NCI-H748 treated with DMSO at 0.1 percent for 48 hours (cell line): ENCODE results near the gene PSD.

ENCODE experiments used
- DNase-seq: peaks from one replicate; lab custom pipeline; 2025; lab: John Stamatoyannopoulos, UW

PSD gene

DNA sequence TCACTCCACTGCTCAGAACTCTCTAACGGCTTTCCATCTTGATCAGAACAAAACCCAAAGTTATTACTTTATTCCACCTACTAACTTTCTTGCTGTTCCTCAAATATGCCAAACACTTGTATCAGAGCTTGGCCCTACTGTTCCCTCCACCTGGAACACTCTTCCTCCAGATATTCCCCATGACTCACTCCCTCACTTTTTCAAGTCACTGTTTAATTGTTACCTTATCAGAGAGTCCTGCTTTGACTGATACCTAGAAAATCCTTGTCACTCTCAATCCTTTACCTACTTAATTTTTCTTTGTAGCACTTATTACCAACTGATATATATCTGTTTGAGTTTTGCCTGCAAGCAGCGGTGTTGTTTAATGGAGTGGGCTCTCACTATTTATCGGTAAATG, 28.7 kb downstream of the PSD start:
- no peak for DNase-seq

DNA sequence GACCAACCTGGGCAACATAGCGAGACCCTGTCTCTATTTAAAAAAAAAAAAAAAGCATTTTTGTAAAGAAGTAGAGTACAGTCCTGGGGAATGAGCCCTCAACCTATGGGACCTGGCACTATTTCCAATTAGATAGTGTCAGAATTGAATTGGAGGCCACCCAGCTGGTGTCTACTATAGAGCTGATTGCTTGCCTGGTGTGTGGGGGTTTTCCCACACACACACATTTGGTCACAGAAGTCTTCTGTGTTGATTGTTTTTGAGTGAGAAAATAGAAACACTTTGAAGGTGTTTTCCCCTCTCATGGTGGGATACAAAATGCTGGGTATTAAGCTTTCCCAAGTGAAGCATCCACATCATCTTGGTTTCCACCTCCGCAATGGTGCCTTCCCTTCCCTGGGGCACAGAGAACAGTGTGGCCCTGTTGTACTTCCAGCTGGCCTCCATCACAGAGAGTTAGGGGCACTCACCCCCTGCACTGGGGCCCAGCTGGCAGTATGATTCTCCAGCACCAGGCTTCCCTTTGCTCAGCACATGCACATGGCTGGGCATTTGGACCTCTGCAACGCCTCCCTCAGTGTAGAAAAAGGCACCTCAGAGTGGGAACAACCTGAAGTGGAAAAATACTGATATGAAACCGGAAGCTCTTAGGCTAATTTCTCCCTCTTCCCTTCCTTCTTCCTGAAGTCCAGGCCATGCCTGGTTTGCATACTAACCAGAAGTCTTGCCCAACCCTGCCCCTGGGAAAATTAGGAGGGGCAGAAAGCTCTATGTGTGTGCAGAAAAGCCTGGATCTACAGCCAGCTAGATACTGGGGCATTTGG, 33.8 kb downstream of the PSD start:
- DNase-seq: no peak

DNA sequence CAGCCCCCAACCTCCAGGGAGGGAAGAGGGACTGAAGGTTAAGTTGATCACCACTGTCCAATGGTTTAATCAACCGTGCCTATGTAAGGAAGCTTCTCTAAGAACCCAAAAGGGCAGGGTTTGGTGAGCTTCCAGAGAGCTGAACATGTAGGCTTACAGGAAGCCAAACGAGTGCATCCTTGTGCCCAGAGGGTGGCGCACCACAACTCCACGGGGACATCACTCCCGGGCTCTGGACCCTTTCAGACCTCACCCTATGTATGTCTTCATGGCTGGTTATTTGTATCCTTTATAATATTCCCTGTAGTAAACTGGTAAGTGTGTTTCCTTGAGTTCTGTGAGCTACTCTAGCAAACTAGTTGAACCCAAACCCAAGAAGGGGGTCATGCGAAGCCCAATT, 34.5 kb downstream of the PSD start:
- no peak for DNase-seq

DNA sequence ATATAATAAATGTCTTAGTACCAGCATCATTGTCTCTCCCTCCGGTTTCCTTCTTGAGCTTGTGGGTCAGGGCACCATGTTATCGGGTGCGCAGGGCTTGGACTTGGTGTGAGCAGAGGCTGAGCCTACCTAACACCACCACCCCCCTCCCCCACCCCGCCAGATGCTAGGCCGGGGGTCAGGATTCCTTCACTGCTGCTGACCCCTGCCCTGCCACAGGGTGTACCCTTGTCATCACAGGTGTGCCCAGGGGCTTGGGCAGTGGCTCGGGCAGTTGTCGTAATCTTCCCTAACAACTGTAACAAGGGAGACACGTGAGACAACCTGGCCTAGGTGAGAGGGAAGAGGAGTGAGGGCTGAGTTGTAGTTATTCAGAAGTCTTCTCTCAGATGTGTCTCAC, 35.7 kb downstream of the PSD start:
- DNase-seq: no peak

DNA sequence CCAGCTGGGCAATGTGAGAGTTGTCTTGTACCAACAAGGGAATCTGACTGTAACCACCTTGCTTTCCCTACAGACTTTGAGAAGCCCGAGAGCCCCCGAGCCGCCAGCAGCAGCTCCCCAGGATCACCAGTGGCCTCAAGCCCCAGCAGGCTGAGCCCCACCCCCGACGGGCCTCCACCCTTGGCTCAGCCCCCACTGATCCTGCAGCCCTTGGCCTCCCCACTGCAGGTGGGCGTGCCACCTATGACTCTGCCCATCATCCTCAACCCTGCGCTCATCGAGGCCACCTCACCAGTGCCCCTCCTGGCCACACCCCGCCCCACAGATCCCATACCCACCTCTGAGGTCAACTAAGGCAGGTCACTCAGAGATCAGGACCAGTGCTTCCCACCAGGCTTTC, 36.6 kb downstream of the PSD start:
- DNase-seq: no peak

DNA sequence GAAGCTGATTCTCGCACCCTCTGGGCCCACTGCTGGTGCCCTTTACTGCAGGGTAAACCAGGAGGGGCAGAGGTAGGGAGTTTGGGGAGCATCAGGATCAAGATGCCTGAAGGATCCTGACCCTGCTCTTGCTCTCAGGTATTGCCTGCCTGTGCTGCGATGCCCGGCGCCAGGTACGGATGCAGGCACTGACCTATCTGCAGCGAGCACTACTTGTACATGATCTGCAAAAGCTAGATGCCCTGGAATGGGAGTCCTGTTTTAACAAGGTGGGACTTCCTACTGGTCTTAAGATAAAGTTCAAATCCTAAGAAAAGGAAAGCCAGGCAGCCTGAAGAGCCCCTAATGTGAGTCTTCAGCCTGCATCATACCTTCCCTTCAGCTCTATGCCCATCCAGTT, 39.2 kb downstream of the PSD start:
- no peak for DNase-seq

DNA sequence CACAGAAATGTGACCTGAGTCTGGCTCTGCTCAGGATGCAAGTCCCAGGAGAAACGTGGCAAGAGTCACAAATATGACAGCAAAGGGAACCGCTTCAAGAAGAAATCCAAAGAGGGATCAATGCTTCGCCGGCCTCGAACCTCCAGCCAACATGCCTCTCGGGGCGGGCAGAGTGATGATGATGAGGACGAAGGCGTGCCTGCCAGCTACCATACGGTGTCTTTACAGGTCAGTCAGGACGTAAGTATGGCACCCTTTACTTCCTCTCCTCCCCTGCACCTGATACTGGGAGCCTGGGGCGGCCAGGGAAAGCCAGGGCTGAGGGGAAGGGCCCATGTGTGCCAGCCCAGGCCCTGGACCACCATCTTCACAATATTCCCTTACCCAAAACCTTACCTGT, 41.7 kb downstream of the PSD start:
- no peak for DNase-seq

DNA sequence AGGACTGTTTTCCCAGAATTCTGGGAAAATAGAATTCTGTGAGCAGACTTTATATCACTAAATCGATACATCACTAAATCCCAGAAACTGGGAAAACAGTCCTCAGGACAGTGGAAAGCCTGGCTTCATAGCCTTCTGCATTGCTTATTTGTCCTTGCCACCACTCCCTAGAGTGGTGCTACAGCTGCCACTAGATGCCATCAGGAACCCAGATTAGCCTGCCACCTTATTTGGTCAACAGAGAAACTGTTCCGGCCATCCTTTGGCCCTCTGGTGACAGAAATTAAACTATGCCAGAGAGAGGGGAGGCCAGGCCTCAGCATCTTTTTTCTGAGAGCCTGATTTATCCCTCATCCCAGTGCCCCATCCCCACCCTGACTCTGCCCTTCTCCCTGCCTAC, 42.7 kb downstream of the PSD start:
- DNase-seq: no peak

DNA sequence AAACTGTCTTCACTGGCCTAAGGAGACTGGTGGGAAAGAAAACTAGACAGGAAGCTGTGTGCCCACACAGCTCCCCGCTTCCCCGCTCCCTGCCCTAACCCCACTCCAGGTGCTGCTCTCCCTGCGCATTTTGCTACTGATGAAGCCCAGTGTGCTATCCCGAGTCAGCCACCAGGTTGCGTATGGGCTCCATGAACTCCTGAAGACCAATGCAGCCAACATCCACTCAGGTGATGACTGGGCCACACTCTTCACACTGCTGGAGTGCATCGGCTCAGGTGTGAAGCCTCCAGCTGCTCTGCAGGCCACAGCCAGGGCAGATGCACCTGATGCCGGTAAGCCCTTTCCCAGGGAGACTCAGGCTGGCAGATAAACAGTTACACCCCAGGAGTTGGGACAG, 43.3 kb downstream of the PSD start:
- no peak for DNase-seq

DNA sequence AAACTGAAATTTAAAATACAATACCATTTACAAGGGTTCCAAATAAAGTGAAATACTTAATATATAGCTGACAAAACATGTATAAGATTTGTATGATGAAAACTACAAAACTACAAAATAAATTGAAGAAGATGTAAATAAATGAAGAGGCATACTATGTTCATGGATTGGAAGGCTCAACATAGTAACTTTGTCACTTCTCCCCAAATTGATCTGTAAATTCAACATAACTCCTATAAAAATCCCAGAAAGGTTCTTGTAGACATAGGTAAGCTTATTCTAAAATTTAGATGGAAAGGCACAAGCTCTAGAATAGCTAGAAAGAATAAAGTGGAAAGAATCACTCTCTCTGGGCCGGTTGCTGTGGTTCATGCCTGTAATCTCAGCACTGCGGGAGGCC, 47.3 kb downstream of the PSD start:
- no peak for DNase-seq

DNA sequence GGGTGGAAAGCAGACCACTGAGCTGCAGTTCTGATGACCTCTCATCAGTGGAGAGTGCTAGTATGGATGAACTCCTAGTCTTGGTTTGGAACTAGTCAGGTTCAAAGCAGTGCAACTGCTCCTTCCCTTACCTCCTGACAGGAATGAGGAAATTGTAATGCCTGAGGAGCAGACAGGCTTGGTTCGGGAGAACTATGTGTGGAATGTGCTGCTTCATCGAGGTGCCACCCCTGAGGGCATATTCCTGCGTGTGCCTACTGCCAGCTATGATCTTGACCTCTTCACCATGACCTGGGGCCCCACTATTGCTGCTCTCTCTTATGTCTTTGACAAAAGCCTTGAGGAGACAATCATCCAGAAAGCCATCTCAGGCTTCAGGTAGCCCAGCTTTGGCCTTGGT, 50.5 kb downstream of the PSD start:
- no peak for DNase-seq

DNA sequence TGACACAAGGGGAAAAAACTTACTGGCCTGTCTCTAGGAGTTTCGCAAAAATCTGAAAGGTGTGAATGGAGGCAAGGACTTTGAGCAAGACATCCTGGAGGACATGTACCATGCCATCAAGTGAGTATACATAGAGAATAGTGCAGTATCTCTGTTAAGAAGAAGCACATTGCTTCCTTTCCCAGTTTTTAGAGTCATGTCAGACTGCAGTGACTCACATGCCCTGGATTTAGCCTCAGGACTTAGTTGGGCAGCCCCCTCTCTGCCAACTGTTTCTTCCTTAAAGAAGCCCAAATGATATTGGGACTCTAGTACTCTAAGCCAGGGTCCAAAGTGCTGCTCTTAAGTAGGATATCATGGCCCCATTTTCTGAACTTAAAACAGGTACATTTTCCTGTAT, 51.1 kb downstream of the PSD start:
- no peak for DNase-seq

DNA sequence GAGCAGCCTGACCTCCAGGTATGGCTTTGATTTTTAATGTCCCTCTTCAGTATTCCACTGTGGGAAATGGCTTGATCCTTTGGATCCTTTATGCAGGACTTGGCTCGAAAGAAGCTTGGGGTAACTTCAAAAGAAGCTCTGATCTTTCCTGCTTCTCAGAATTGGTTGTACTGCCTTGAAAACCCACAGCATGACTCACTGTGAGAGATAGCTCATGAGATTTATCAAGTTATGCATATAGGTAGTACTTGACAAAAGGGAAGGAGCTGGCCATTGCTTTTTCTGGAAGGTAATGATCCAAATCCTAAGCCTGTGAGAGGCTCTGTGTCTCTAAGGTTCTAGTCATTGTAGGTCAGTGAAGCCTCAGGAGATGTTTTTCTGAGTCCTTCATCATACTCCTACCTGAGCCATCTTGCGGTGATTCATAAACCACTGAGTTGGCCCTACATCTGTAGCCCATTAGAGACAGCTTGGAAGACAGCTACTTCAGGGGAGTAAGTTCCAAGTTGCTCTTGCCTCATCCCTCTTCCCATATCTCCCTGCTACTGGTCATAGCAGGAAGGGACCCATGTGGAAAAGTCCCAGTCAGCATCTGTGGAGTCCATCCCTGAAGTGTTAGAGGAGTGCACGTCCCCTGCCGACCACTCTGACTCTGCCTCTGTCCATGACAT, 59.7 kb downstream of the PSD start:
- no peak for DNase-seq

DNA sequence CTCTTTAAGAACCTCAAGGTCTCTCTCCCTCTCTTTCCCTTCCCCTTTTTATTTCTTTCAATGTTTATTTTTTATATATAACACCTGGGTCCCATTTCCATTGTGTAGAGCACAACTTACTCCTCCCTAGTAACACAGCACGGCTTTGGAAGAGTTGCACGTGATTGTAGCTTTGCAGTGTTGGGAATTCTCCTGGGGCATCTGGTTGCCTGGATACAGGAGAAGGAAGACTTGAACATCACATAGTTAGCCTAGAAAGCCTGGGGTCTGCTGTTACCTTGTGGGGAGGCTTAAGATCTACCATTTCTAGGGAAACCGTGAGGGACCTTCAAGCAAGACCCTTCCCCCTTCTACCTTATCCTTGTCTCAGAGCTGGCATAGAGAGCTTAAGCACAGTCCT, 64.1 kb downstream of the PSD start:
- no peak for DNase-seq
